Measurements from ENCODE around the gene PEAK1.
"Not testable (repeated sequence)": the region's sequence is repeated elsewhere in the genome, so short reads cannot be mapped to it uniquely, and the experiment has no call there.

Gene PEAK1

DNA sequence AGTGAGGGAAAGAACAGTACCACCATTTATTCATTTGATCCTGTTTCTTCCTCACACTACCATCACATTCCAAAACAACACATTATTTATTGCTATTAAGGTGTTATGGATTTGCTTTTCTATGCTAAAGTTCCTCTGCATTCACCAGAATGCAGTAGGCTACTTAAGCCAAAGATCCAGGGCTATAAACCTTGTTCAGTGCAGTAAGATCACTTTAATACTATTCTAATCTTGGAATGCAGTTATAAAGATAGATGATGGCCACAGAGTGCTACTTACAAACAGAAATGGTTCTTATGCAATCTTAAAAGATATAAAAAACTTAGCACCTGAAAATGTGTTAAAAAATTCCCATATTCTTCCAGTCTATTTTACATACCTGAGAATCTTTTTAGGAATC is 241.5 kb downstream of the PEAK1 start:
- no peak for DNase-seq (ENCODE audit: low read depth)

- not testable (repeated sequence) for DNase-seq (ENCODE audit: low read depth)
These were observed 243.8 kb downstream of the PEAK1 start for GRCh38 chr15:77176148-77176547.

- no peak for DNase-seq (ENCODE audit: low read depth)
These were observed 246.4 kb downstream of the PEAK1 start for GRCh38 chr15:77173487-77173886.

GRCh38 chr15:77171221-77171967 is 248.5 kb downstream of the PEAK1 start:
- no peak for DNase-seq (ENCODE audit: low read depth)

DNA sequence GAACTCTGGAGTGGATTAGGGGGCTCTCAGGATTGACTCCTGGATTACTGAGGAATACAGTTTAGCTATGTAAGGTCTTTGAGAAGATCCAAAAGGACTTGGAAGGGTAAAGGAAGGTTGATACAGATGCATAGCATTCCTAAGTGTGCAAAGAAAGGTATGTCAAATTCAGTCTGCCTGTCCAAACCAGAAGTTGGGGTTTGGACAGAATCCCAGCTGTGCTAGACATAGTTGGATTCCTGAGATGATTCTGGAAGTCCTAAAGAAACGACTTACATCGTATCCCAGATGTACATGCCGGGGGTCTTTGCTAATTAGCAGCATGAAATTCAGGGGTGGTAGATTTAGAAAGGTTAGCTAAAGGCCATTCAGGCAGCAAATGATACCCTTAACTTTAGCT is 251.3 kb downstream of the PEAK1 start:
- no peak for DNase-seq (ENCODE audit: low read depth)

DNA sequence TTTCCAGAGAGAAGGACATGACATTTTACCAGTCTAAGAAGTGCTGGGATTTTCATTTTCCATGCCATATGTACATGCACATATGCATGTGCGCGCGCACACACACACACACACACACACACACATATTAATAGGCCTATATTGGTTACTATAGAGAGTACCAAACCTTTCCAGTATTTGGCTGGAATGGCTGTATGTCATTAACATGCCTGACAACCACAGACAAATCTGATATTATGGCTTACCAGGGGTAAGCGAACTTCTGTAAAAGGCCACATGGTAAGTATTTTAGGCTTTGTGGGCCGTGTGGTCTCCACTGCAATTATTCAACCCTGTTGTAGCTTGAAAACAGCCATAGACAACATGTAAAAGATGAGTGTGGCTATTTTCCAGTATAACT is 251.8 kb downstream of the PEAK1 start:
- no peak for DNase-seq (ENCODE audit: low read depth)

GRCh38 chr15:77167406-77167805 is 252.5 kb downstream of the PEAK1 start:
- DNase-seq (ENCODE audit: low read depth) = no peak

DNA sequence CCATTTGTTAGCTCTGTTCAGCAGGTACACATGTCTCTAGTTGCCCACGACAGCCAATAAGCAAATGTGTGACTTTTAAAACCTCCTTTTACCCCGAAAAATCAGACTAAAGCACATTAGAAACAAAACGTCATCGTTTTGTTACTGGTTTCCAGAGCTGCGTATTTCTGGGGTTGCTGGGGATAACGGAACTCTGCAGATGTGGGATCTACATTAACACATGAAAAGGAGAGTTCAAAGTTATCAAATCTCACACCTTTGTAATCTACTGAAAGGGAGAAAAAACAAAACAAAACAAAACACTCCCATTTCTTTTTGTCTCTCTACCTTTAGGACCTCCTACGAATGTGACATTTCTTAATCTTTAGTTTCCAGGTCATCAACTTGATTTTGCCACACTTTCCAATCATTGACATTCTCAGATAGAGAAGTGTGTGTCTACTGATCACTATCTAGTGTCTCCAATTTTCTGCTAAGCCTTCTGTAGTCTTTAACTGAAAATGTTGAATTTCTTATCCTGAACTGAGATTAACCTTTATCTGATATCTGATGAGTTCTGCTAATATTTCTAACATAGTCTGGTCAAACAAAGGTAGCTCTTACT is 256.0 kb downstream of the PEAK1 start:
- DNase-seq (ENCODE audit: low read depth) = no peak

GRCh38 chr15:77162872-77163633 is 256.9 kb downstream of the PEAK1 start:
- DNase-seq (ENCODE audit: low read depth) = no peak

DNA sequence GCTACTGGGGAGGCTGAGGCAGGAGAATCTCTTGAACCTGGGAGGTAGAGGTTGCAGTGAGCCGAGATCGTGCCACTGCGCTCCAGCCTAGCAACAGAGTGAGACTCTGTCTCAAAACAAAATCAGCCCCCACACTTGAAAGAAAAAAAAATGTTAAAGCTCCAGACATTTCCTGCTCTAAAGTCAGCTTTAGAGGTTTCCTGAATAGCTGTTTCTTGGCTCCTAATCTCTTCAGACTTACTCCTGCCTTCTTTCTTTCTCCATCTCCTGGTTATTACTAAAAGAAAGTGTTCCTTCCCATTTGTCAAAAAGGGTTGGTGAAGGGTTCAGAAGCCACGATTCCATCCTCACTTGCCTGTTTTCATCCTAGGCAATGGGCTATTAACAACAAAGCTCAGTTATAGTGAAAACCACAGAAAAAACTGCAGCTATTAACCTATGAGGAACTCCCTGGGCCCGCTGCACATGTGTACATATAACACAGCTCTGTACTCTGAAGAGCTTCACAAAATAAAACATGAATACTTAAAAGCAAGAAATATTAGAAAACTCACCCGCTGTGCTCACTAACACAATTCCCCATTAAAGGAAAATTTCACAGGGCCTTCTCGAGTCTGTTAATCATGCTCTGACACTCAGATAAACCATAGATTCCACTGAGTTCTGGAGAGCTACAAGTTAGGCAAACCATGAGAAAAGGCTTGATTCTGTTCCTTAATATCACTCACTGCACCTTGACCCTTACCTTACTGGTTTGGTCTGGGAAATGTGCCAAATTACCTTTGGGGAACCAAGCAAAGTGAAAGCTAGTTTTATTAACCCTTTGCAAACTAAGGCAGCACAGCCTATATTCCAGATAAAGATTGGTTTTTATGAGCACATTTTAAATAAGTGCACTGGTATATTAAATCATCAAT is 259.1 kb downstream of the PEAK1 start:
- no peak for DNase-seq (ENCODE audit: low read depth)

DNA sequence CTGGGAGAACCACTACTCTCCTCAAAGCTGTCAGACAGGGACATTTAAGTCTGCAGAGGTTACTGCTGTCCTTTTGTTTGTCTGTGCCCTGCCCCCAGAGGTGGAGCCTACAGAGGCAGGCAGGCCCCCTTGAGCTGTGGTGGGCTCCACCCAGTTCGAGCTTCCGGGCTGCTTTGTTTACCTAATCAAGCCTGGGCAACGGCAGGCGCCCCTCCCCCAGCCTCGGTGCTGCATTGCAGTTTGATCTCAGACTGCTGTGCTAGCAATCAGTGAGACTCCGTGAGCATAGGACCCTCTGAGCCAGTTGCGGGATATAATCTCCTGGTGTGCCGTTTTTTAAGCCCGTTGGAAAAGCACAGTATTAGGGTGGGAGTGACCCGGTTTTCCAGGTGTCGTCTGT is 263.9 kb downstream of the PEAK1 start:
- not testable (repeated sequence) for DNase-seq (ENCODE audit: low read depth)

GRCh38 chr15:77148191-77148590 is 271.7 kb downstream of the PEAK1 start:
- DNase-seq (ENCODE audit: low read depth) = no peak

GRCh38 chr15:77145370-77145769 is 274.5 kb downstream of the PEAK1 start:
- DNase-seq (ENCODE audit: low read depth) = no peak

GRCh38 chr15:77144492-77145070 is 275.3 kb downstream of the PEAK1 start:
- peak; percentile 85 for DNase-seq (ENCODE audit: low read depth)

DNA sequence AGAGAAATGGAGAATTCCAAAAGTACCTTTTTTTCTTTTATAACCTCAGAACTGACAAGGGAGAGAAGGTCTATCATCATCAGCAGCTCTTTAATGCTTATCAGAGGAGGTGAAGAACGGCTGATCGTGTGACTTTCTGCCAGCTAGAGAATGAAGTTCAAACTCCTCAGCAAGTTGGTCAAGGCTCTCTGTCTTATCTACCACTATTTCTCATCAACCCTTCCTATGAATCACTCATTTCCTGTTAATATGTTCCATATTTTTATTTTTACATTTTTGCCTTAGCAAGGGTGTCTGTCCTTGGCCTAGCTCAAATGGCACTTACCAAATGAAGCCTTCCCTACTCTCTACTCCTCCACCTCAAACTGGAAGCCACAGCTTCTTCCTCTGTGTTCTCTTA is 275.9 kb downstream of the PEAK1 start:
- DNase-seq (ENCODE audit: low read depth) = peak; percentile 17

DNA sequence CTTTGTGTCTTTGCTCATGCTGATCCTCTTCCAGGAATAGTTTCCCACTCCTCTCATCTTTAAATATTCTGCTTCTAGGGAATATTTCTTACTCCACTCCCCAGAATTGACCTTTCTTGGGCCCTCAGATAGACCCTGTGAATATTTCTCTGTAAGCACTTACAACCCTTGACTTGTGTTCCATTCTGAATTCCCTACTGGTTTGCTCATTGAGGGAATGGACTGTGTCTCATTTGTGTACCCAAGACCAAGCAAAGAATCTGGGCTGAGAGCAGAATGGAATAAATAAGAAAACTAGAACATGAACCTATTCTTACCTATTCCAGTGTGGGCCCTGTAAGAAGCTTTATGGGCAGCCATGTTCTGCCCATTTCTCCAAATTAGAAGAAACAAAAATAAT is 276.3 kb downstream of the PEAK1 start:
- no peak for DNase-seq (ENCODE audit: low read depth)

DNA sequence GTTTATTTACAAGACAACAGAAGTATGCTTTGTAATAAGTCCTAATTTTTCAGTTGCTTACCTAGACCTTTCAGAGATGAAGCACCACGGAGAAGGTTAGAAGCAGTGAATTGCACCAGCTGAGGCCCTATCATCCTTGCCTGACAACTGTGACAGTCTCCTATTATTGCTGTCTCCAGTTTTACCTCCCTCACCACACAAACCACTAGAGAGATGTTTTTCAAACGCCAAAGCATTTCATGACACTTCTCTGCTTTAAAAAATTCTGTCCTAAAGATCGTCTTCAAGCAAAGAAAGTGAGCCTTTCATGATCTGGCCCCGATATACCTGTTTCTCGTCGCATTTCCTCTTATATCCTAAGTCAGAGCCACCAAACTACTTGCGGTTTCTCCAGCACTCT is 276.7 kb downstream of the PEAK1 start:
- no peak for DNase-seq (ENCODE audit: low read depth)

GRCh38 chr15:77140220-77140619 is 279.7 kb downstream of the PEAK1 start:
- DNase-seq (ENCODE audit: low read depth) = no peak

- no peak for DNase-seq (ENCODE audit: low read depth)
These were observed 280.6 kb downstream of the PEAK1 start for GRCh38 chr15:77139312-77139711.

GRCh38 chr15:77138167-77138522 is 281.8 kb downstream of the PEAK1 start:
- no peak for DNase-seq (ENCODE audit: low read depth)

GRCh38 chr15:77135181-77135580 is 284.7 kb downstream of the PEAK1 start:
- DNase-seq (ENCODE audit: low read depth) = no peak
